MG63 (cell line): ENCODE data around the gene ARR3. TPM values are rescaled to one million over a fixed set of nuclear protein-coding genes. Genes with fewer than 3 reads are reported as not detected.

Experiments used
- total RNA-seq: library from RNA; depleted of rRNA; stranded (reverse); fragments of >200 nt; shearing (Covaris generic); gene quantifications from 2 replicates; pipeline ENCODE4 v1.2.3, GENCODE V29; 2014; ENCODE audit warnings: low replicate concordance; rRNA removed

ARR3 gene
- total RNA-seq, 1 experiment from 2014 or later, result not detected

Other genes starting within 250 kb of the ARR3 start
- not detected in 2 replicates for gene AWAT2, start 218.4 kb upstream of the ARR3 start, total RNA-seq
- not detected in 2 replicates for gene OTUD6A, start 205.9 kb upstream of the ARR3 start, total RNA-seq
- 55.2 and 59.5 TPM in 2 replicates for gene IGBP1, start 134.9 kb upstream of the ARR3 start, total RNA-seq
- not detected in 2 replicates for gene DGAT2L6, start 90.9 kb upstream of the ARR3 start, total RNA-seq
- not detected in 2 replicates for gene AWAT1, start 33.7 kb upstream of the ARR3 start, total RNA-seq
- not detected in 2 replicates for gene P2RY4, start 8.1 kb upstream of the ARR3 start, total RNA-seq
- not detected in 2 replicates for gene RAB41, start 13.8 kb downstream of the ARR3 start, total RNA-seq
- gene PDZD11, start 21.6 kb downstream of the ARR3 start, total RNA-seq, result 80.6 and 82.4 TPM in 2 replicates
- 26.6 and 30.0 TPM in 2 replicates for gene KIF4A, start 21.8 kb downstream of the ARR3 start, total RNA-seq
- 0.43 TPM in 1 of 2 replicates, not detected in the other for gene GDPD2, start 155.0 kb downstream of the ARR3 start, total RNA-seq
- 1.5 and 1.9 TPM in 2 replicates for gene DLG3, start 176.5 kb downstream of the ARR3 start, total RNA-seq